Stomach (tissue), 9 donors: ENCODE measurements around the gene CHST2. TPM values are rescaled to one million over a fixed set of nuclear protein-coding genes. Genes with fewer than 3 reads are reported as not detected.
A peak's percentile ranks its signal among the peaks of the same experiment; 100 is the strongest.

ENCODE experiments used
- DNase-seq, 2 donors: peaks; one replicate each; pipeline versions ENCODE4 v3.0.0 to v3.0.0-alpha.2; 2013 to 2019
- H3K27ac ChIP-seq, 5 donors: fragments of 200-600 bp in 4 of 5; sonication (generic) in 4 of 5; one replicate each; pipeline ENCODE4 v1.5.1; 2013 to 2019; ENCODE audit warnings: mild to moderate bottlenecking in 1 of 5, moderate library complexity in 1 of 5
- H3K27me3 ChIP-seq, 3 donors: fragments of 200-600 bp; sonication (generic); one replicate each; pipeline ENCODE4 v1.5.1; 2017 to 2019; ENCODE audit warnings: mixed run types in 1 of 3
- H3K36me3 ChIP-seq, 4 donors: fragments of 200-600 bp; sonication (generic); 1 replicate in 3 of 4; 2 replicates in 1 of 4; pipeline ENCODE4 v1.5.1; 2016 to 2019
- H3K4me1 ChIP-seq, 4 donors: fragments of 200-600 bp; sonication (generic); one replicate each; pipeline ENCODE4 v1.5.1; 2016 to 2019
- H3K4me3 ChIP-seq, 4 donors: fragments of 200-600 bp; sonication (generic) in 3 of 4; one replicate each; pipeline ENCODE4 v1.5.1; 2016 to 2019; ENCODE audit warnings: mild to moderate bottlenecking in 1 of 4
- H3K9me3 ChIP-seq, 4 donors: fragments of 200-600 bp; sonication (generic); one replicate each; pipeline ENCODE4 v1.5.1; 2016 to 2019
- EP300 ChIP-seq: sonication (generic); formaldehyde crosslinking; IDR thresholded peaks from one replicate; pipeline ENCODE4 v1.6.1; 2017; ENCODE audit warnings: antibody characterized with exemption
- POLR2A ChIP-seq, 4 donors: fragments of 450-650 bp; IDR thresholded peaks; one replicate each; pipeline ENCODE4 v1.6.1; 2016; ENCODE audit warnings: antibody characterized with exemption in 4 of 4, control low read depth in 2 of 4, mild to moderate bottlenecking in 1 of 4, moderate library complexity in 1 of 4
- POLR2AphosphoS5 ChIP-seq, 3 donors: sonication (generic); formaldehyde crosslinking; IDR thresholded peaks; one replicate each; pipeline ENCODE4 v1.6.1; 2016; ENCODE audit warnings: antibody characterized with exemption in 3 of 3
- WGBS, 5 donors: extraction: QIAGEN DNeasy Blood & Tissue Kit in 3 of 5; methylation state at CpG; one replicate each; pipeline versions ENCODE4 v1.1.5 to v1.1.7; 2013 to 2018; 5-methylcytosine and 5-hydroxymethylcytosine counted together
- intact Hi-C: fragments of 100-400 bp; cut with DNase I; formaldehyde crosslinking; loops from one replicate; pipeline ENCODE4 v1.15.1; 2023; ENCODE audit warnings: low total_unique reads
- polyA plus RNA-seq, 3 donors: library from polyadenylated mRNA; stranded (reverse); fragments of 200-250 nt; gene quantifications; one replicate each; pipeline ENCODE4 v1.2.3, GENCODE V29; 2013
- total RNA-seq, 5 donors: library from RNA; depleted of rRNA; stranded (reverse); fragments of >200 nt; gene quantifications; one replicate each; pipeline versions ENCODE4 v1.1.0 to v1.2.3, GENCODE V29; 2014 to 2016
- TF ChIP-seq, protein P1 (sequence below), 7 experiments: fragments of 450-650 bp in 4 of 7; fragments of 200-600 bp in 3 of 7; sonication (generic) in 3 of 7; IDR thresholded peaks; one replicate each; pipeline ENCODE4 v1.5.1; 2016 to 2019; ENCODE audit warnings: antibody characterized with exemption in 7 of 7, control low read depth in 2 of 7, mild to moderate bottlenecking in 1 of 7
- donor health status: healthy with polysubstance abuse.
- donor health status: Bipolar disorder and iron deficiency.
- donor health status: healthy.

CHST2 gene
- total and polyA plus RNA-seq, 8 donors: 0.73 to 5.9 (median 3.2) TPM

DNA sequence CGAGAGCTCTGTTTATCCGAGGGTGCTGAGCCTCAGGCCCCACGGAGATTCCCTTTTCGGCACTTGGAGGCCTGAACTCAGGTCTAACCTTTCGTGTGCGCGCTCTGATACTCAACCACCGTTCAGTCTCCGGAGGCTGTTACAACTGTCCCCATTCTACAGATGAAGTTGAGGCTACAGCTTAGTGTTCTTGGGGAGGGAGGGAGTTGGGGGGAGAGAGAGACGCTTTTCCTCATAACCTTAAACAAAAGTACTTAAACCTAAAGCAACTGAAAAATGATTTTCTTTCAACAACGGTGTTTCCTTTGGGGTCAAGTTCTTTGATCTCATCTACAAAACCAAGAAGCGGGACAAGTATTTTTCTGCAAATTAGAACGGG, 952 bp upstream of the CHST2 start:
- Histone ChIP-seq H3K27me3 (peaks cover 9 to 53% (median 34%) of the 10 kb centered on the region in 3 donors), H3K4me1 (peaks cover 11 to 31% (median 30%) of the 10 kb centered on the region in 4 donors), H3K36me3 (no peaks in the 10 kb centered on the region), H3K27ac (peak overlapping the region in 3 of 5 donors; percentile 74 to 83 (median 75)), H3K9me3 (no peaks in the 10 kb centered on the region), H3K4me3 (peak overlapping the region; percentile 65 to 90 (median 74))
- DNase-seq: no peak
- 34 to 55% (median 40%) methylated on average over 13 of the region's 13 CpGs for WGBS, 5 donors
- TF ChIP-seq, protein P1, sequence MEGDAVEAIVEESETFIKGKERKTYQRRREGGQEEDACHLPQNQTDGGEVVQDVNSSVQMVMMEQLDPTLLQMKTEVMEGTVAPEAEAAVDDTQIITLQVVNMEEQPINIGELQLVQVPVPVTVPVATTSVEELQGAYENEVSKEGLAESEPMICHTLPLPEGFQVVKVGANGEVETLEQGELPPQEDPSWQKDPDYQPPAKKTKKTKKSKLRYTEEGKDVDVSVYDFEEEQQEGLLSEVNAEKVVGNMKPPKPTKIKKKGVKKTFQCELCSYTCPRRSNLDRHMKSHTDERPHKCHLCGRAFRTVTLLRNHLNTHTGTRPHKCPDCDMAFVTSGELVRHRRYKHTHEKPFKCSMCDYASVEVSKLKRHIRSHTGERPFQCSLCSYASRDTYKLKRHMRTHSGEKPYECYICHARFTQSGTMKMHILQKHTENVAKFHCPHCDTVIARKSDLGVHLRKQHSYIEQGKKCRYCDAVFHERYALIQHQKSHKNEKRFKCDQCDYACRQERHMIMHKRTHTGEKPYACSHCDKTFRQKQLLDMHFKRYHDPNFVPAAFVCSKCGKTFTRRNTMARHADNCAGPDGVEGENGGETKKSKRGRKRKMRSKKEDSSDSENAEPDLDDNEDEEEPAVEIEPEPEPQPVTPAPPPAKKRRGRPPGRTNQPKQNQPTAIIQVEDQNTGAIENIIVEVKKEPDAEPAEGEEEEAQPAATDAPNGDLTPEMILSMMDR (IDR thresholded peaks at IDR 0.05): no peak
- no peak for TF ChIP-seq EP300
- TF ChIP-seq POLR2A (IDR thresholded peaks at IDR 0.05): no peak
- no peak for TF ChIP-seq POLR2AphosphoS5 (IDR thresholded peaks at IDR 0.05)
- intact Hi-C loops: no loop called here

DNA sequence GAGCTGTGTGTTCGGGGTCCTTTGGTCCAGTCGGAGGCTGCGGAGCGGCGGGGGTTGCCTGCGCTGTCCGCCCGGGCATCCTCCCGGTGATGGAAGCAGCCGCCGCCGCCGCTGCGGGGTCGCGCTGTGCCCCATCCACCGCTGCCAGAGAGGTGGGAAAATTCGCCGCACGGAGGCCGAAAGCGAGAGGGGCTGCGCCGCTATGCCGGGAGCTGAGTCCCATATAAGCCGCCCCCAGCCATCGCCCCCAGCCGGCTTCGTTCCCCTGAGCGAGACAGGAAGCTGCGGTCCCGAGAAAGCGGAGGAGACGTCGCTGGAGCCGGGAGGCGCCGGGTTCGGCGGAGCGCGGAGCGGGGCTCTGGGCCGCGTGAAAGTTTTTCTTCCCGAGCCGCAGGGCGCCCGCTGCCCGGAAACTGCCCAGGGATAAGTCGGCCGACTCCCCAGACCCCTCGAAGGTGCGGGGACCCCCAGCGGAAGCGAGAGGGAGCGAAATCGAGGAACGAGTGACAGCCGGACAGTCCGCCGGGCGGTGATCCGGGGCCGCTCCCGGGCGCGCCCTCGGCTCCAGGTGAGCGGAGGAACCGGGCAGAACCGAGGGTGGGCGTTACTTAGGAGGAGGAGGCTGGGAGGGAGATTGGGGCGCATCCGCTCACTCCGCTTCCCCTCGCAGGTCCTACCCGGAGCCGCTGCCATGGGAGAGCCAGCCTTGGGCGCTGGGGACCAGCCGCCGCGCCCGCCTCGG, 574 bp downstream of the CHST2 start:
- 0 to 1% (median 1%) methylated on average over 12 to 85 of the region's 85 CpGs for WGBS, 5 donors
- H3K36me3 ChIP-seq: no peaks in the 10 kb centered on the region
- peak overlapping the region; percentile 30 to 75 (median 71) for H3K27ac ChIP-seq
- peaks cover 9 to 53% (median 34%) of the 10 kb centered on the region in 3 donors for H3K27me3 ChIP-seq
- intact Hi-C loops: no loop called here
- H3K4me3 ChIP-seq: peak overlapping the region; percentile 65 to 90 (median 74)
- TF ChIP-seq EP300: no peak
- TF ChIP-seq POLR2AphosphoS5 (IDR thresholded peaks at IDR 0.05): no peak
- TF ChIP-seq POLR2A (IDR thresholded peaks at IDR 0.05): no peak
- TF ChIP-seq, protein P1 (IDR thresholded peaks at IDR 0.05): no peak
- H3K4me1 ChIP-seq: peaks cover 11 to 37% (median 35%) of the 10 kb centered on the region in 4 donors
- H3K9me3 ChIP-seq: no peaks in the 10 kb centered on the region
- DNase-seq: peak in 1 of 2 donors; percentile 54

DNA sequence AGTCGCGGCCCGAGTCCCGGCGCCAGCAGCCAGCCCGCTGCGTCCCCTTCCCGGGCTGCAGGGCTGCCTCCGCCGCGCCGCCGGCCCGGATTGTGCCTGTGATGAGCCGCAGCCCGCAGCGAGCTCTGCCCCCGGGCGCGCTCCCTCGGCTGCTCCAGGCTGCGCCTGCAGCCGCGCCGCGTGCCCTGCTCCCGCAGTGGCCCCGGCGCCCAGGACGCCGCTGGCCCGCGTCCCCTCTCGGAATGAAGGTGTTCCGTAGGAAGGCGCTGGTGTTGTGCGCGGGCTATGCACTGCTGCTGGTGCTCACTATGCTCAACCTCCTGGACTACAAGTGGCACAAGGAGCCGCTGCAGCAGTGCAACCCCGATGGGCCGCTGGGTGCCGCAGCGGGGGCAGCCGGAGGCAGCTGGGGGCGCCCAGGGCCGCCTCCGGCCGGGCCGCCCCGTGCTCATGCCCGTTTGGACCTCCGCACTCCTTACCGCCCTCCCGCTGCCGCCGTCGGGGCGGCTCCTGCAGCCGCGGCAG, 1.2 kb downstream of the CHST2 start:
- Histone ChIP-seq H3K27me3 (peaks cover 9 to 53% (median 34%) of the 10 kb centered on the region in 3 donors), H3K36me3 (no peaks in the 10 kb centered on the region), H3K4me1 (peaks cover 11 to 37% (median 35%) of the 10 kb centered on the region in 4 donors), H3K4me3 (peak overlapping the region; percentile 65 to 90 (median 74)), H3K27ac (peak overlapping the region in 4 of 5 donors; percentile 58 to 75 (median 72)), H3K9me3 (no peaks in the 10 kb centered on the region)
- intact Hi-C loops: no loop called here
- WGBS, 5 donors: 0 to 2% (median 1%) methylated on average over 4 to 60 of the region's 60 CpGs
- DNase-seq: peak; percentile 27 to 63
- TF ChIP-seq POLR2A (IDR thresholded peaks at IDR 0.05): no peak
- no peak for TF ChIP-seq EP300
- TF ChIP-seq, protein P1 (IDR thresholded peaks at IDR 0.05): no peak
- TF ChIP-seq POLR2AphosphoS5 (IDR thresholded peaks at IDR 0.05): no peak

DNA sequence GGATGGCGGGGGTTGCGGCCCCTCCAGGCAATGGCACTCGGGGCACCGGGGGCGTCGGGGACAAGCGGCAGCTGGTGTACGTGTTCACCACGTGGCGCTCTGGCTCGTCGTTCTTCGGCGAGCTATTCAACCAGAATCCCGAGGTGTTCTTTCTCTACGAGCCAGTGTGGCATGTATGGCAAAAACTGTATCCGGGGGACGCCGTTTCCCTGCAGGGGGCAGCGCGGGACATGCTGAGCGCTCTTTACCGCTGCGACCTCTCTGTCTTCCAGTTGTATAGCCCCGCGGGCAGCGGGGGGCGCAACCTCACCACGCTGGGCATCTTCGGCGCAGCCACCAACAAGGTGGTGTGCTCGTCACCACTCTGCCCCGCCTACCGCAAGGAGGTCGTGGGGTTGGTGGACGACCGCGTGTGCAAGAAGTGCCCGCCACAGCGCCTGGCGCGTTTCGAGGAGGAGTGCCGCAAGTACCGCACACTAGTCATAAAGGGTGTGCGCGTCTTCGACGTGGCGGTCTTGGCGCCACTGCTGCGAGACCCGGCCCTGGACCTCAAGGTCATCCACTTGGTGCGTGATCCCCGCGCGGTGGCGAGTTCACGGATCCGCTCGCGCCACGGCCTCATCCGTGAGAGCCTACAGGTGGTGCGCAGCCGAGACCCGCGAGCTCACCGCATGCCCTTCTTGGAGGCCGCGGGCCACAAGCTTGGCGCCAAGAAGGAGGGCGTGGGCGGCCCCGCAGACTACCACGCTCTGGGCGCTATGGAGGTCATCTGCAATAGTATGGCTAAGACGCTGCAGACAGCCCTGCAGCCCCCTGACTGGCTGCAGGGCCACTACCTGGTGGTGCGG, 1.9 kb downstream of the CHST2 start:
- no peak for TF ChIP-seq POLR2AphosphoS5 (IDR thresholded peaks at IDR 0.05)
- TF ChIP-seq POLR2A (IDR thresholded peaks at IDR 0.05): no peak
- TF ChIP-seq, protein P1 (IDR thresholded peaks at IDR 0.05): peak in 2 of 7 experiments; percentile 7 to 32
- TF ChIP-seq EP300: no peak
- Histone ChIP-seq H3K27me3 (peaks cover 9 to 53% (median 34%) of the 10 kb centered on the region in 3 donors), H3K36me3 (no peaks in the 10 kb centered on the region), H3K4me3 (peak overlapping the region; percentile 65 to 90 (median 74)), H3K27ac (peak overlapping the region in 2 of 5 donors; percentile 74 to 75), H3K9me3 (no peaks in the 10 kb centered on the region), H3K4me1 (peaks cover 11 to 37% (median 35%) of the 10 kb centered on the region in 4 donors)
- 62 to 84% (median 64%) methylated on average over 55 to 79 of the region's 79 CpGs for whole genome bisulfite sequencing, 5 donors
- peak; percentile 26 to 83 for DNase-seq
- intact Hi-C loops: no loop called here
